Activated CD4-positive, alpha-beta T cell treated with anti-CD3 and anti-CD28 coated beads for 36 hours (primary cell): ENCODE data around the gene CYS1. TPM values are rescaled to one million over a fixed set of nuclear protein-coding genes. Genes with fewer than 3 reads are reported as not detected.

Source experiments
- ATAC-seq: fragments of 200-7000 bp; cut with Tn5 transposase; one replicate; pipeline ENCODE4 v1.10.0; 2021; ENCODE audit warnings: mild to moderate bottlenecking, moderate library complexity
- CTCF ChIA-PET: fragments of 350-600 bp; sonication (Branson Sonifier 250); formaldehyde crosslinking; loops from one replicate; lab custom pipeline; 2021; ENCODE audit warnings: antibody characterized with exemption; lab: Charles Lee
- POLR2A ChIA-PET: fragments of 350-600 bp; sonication (Branson Sonifier 250); formaldehyde crosslinking; loops from one replicate; lab custom pipeline; 2021; ENCODE audit warnings: antibody characterized with exemption, inconsistent platforms; lab: Charles Lee
- DNase-seq: peaks from one replicate; pipeline ENCODE4 v3.0.0-alpha.2; 2020
- H3K27ac Mint-ChIP-seq: one replicate; pipeline ENCODE4 v1.8.0; 2021; ENCODE audit warnings: mixed read lengths
- H3K27me3 Mint-ChIP-seq: one replicate; pipeline ENCODE4 v1.8.0; 2021; ENCODE audit warnings: mixed read lengths
- H3K36me3 Mint-ChIP-seq: one replicate; pipeline ENCODE4 v1.8.0; 2021; ENCODE audit warnings: low read depth, mixed read lengths
- H3K4me1 Mint-ChIP-seq: one replicate; pipeline ENCODE4 v1.8.0; 2021; ENCODE audit warnings: mixed read lengths
- H3K4me3 Mint-ChIP-seq: one replicate; pipeline ENCODE4 v1.8.0; 2021; ENCODE audit warnings: mild to moderate bottlenecking, moderate library complexity, mixed read lengths
- H3K9me3 Mint-ChIP-seq: one replicate; pipeline ENCODE4 v1.8.0; 2021; ENCODE audit warnings: low read depth, mixed read lengths
- intact Hi-C, 2 experiments: fragments of 100-400 bp; cut with DNase I in 1 of 2; cut with micrococcal nuclease in 1 of 2; formaldehyde crosslinking; loops; one replicate each; pipeline versions ENCODE4 v1.14.2 to v1.15.1; 2022 to 2024; cut with DNase I, micrococcal nuclease
- total RNA-seq, 2 experiments: library from RNA; stranded (reverse); gene quantifications; one replicate each; pipeline ENCODE4 v1.2.3, GENCODE V29; 2021

CYS1 gene
- total RNA-seq, 2 experiments from 2014 or later, result not detected

- peak; percentile 97 for ATAC-seq
- peak; percentile 86 for DNase-seq
- H3K27me3 Mint-ChIP-seq, result peaks cover 38% of the 10 kb centered on the region
- no peak overlapping the region for H3K27ac Mint-ChIP-seq
- no peaks in the 10 kb centered on the region for H3K4me1 Mint-ChIP-seq
- no peak overlapping the region for H3K4me3 Mint-ChIP-seq
- ChIA-PET POLR2A (interaction anchor here (0.6 to 1.7 kb wide), 4 partner anchors 20 to 362 kb away, joined by 3 to 9 read pairs (median 4); no protein-coding TSS in a partner anchor), CTCF (interaction anchor here (0.6 to 10.2 kb wide), 48 partner anchors 8 to 568 kb away, joined by 3 to 142 read pairs (median 4); partner anchors contain the start of gene TAF1B)
- peaks cover 4% of the 10 kb centered on the region for H3K9me3 Mint-ChIP-seq
- intact Hi-C loops, result loop anchor here (1.0 to 5.0 kb wide), 6 partner anchors 24 to 596 kb away; no protein-coding TSS in a partner anchor
- no peaks in the 10 kb centered on the region for H3K36me3 Mint-ChIP-seq
These were observed 7.3 kb downstream of the CYS1 start for GRCh38 chr2:10072656-10073480.

- no peak overlapping the region for H3K27ac Mint-ChIP-seq
These were observed 8.6 kb downstream of the CYS1 start for GRCh38 chr2:10071595-10071994.

GRCh38 chr2:10071176-10071575, 9.0 kb downstream of the CYS1 start:
- Mint-ChIP-seq H3K4me3 (no peak overlapping the region), H3K27me3 (peaks cover 22% of the 10 kb centered on the region), H3K36me3 (no peaks in the 10 kb centered on the region), H3K4me1 (no peaks in the 10 kb centered on the region), H3K9me3 (peaks cover 6% of the 10 kb centered on the region), H3K27ac (no peak overlapping the region)
- ChIA-PET CTCF (interaction anchor here (0.6 to 10.2 kb wide), 13 partner anchors 8 to 679 kb away, joined by 3 to 142 read pairs (median 8); no protein-coding TSS in a partner anchor), POLR2A (interaction anchor here (0.6 kb wide), 1 partner anchor 374 kb away, joined by 3 read pairs; no protein-coding TSS in a partner anchor)
- intact Hi-C loops, result loop anchor here in 1 of 2 experiments (5.0 kb wide), 1 partner anchor 46 kb away; no protein-coding TSS in a partner anchor
- ATAC-seq (no peak), DNase-seq (no peak)

More at GRCh38 chr2:10071595-10071994, 8.6 kb downstream of the CYS1 start:
- CTCF ChIA-PET, result interaction anchor here (0.6 to 10.2 kb wide), 20 partner anchors 10 to 679 kb away, joined by 3 to 142 read pairs (median 6); no protein-coding TSS in a partner anchor
- POLR2A ChIA-PET, result no interaction called here
- no peak for ATAC-seq
- no peaks in the 10 kb centered on the region for H3K36me3 Mint-ChIP-seq
- peaks cover 26% of the 10 kb centered on the region for H3K27me3 Mint-ChIP-seq
- H3K9me3 Mint-ChIP-seq, result peaks cover 6% of the 10 kb centered on the region
- no peak overlapping the region for H3K4me3 Mint-ChIP-seq
- intact Hi-C loops, result loop anchor here in 1 of 2 experiments (5.0 kb wide), 1 partner anchor 46 kb away; no protein-coding TSS in a partner anchor
- no peaks in the 10 kb centered on the region for H3K4me1 Mint-ChIP-seq
- DNase-seq, result no peak

- H3K36me3 Mint-ChIP-seq, result no peaks in the 10 kb centered on the region
- H3K9me3 Mint-ChIP-seq, result peaks cover 6% of the 10 kb centered on the region
- POLR2A ChIA-PET, result no interaction called here
These were observed 12.3 kb downstream of the CYS1 start for GRCh38 chr2:10067881-10068280.

GRCh38 chr2:10067330-10067729, 12.9 kb downstream of the CYS1 start:
- CTCF ChIA-PET, result interaction anchor here (0.7 to 3.4 kb wide), 5 partner anchors 10 to 74 kb away, joined by 3 to 18 read pairs (median 4); no protein-coding TSS in a partner anchor
- H3K27ac Mint-ChIP-seq, result no peak overlapping the region

More at GRCh38 chr2:10067881-10068280, 12.3 kb downstream of the CYS1 start:
- ATAC-seq (no peak), DNase-seq (no peak)
- Mint-ChIP-seq H3K27me3 (peaks cover 3% of the 10 kb centered on the region), H3K4me3 (no peak overlapping the region), H3K4me1 (no peaks in the 10 kb centered on the region), H3K27ac (no peak overlapping the region)
- CTCF ChIA-PET, result interaction anchor here (0.6 to 10.2 kb wide), 7 partner anchors 8 to 537 kb away, joined by 3 to 142 read pairs (median 3); no protein-coding TSS in a partner anchor
- intact Hi-C loops, result no loop called here

GRCh38 chr2:10065773-10066055, 14.5 kb downstream of the CYS1 start:
- Mint-ChIP-seq H3K36me3 (no peaks in the 10 kb centered on the region), H3K4me3 (no peak overlapping the region), H3K27ac (no peak overlapping the region), H3K4me1 (no peaks in the 10 kb centered on the region), H3K9me3 (peaks cover 6% of the 10 kb centered on the region), H3K27me3 (no peaks in the 10 kb centered on the region)
- ChIA-PET POLR2A (no interaction called here), CTCF (interaction anchor here (0.7 to 2.0 kb wide), 6 partner anchors 8 to 279 kb away, joined by 4 to 6 read pairs (median 4); no protein-coding TSS in a partner anchor)
- no peak for DNase-seq
- no peak for ATAC-seq
- intact Hi-C loops, result no loop called here

More at GRCh38 chr2:10067330-10067729, 12.9 kb downstream of the CYS1 start:
- Mint-ChIP-seq H3K27me3 (no peaks in the 10 kb centered on the region), H3K4me3 (no peak overlapping the region), H3K4me1 (no peaks in the 10 kb centered on the region), H3K9me3 (peaks cover 6% of the 10 kb centered on the region), H3K36me3 (no peaks in the 10 kb centered on the region)
- DNase-seq (no peak), ATAC-seq (no peak)
- POLR2A ChIA-PET, result no interaction called here
- intact Hi-C loops, result no loop called here

GRCh38 chr2:10064932-10065772, 15.1 kb downstream of the CYS1 start:
- Mint-ChIP-seq H3K27ac (no peak overlapping the region), H3K36me3 (no peaks in the 10 kb centered on the region)

GRCh38 chr2:10063566-10063965, 16.6 kb downstream of the CYS1 start:
- intact Hi-C loops, result no loop called here
- no peaks in the 10 kb centered on the region for H3K36me3 Mint-ChIP-seq
- ATAC-seq (no peak), DNase-seq (no peak)
- H3K4me1 Mint-ChIP-seq, result no peaks in the 10 kb centered on the region
- H3K27me3 Mint-ChIP-seq, result no peaks in the 10 kb centered on the region
- H3K4me3 Mint-ChIP-seq, result no peak overlapping the region
- POLR2A ChIA-PET, result no interaction called here
- H3K27ac Mint-ChIP-seq, result no peak overlapping the region
- CTCF ChIA-PET, result interaction anchor here (0.6 to 0.7 kb wide), 2 partner anchors 9 to 345 kb away, joined by 3 to 4 read pairs; no protein-coding TSS in a partner anchor
- H3K9me3 Mint-ChIP-seq, result peaks cover 6% of the 10 kb centered on the region

More at GRCh38 chr2:10064932-10065772, 15.1 kb downstream of the CYS1 start:
- no peak for DNase-seq
- POLR2A ChIA-PET, result no interaction called here
- no peak for ATAC-seq
- intact Hi-C loops, result no loop called here
- H3K27me3 Mint-ChIP-seq, result no peaks in the 10 kb centered on the region
- CTCF ChIA-PET, result interaction anchor here (0.7 to 2.0 kb wide), 6 partner anchors 9 to 430 kb away, joined by 3 to 6 read pairs (median 4); no protein-coding TSS in a partner anchor
- H3K9me3 Mint-ChIP-seq, result peaks cover 6% of the 10 kb centered on the region
- no peak overlapping the region for H3K4me3 Mint-ChIP-seq
- no peaks in the 10 kb centered on the region for H3K4me1 Mint-ChIP-seq

- no peaks in the 10 kb centered on the region for H3K27me3 Mint-ChIP-seq
- CTCF ChIA-PET, result no interaction called here
- H3K36me3 Mint-ChIP-seq, result no peaks in the 10 kb centered on the region
- H3K9me3 Mint-ChIP-seq, result peaks cover 3% of the 10 kb centered on the region
- POLR2A ChIA-PET, result no interaction called here
- intact Hi-C loops, result no loop called here
- ATAC-seq, result no peak
- no peak overlapping the region for H3K27ac Mint-ChIP-seq
- no peak overlapping the region for H3K4me3 Mint-ChIP-seq
- H3K4me1 Mint-ChIP-seq, result no peaks in the 10 kb centered on the region
- DNase-seq, result no peak
These were observed 17.3 kb downstream of the CYS1 start for GRCh38 chr2:10062931-10063365.

GRCh38 chr2:10061221-10061925, 18.8 kb downstream of the CYS1 start:
- Mint-ChIP-seq H3K36me3 (no peaks in the 10 kb centered on the region), H3K27me3 (peaks cover 2% of the 10 kb centered on the region), H3K4me3 (no peak overlapping the region), H3K4me1 (peaks cover 5% of the 10 kb centered on the region), H3K27ac (no peak overlapping the region), H3K9me3 (no peaks in the 10 kb centered on the region)
- ChIA-PET CTCF (interaction anchor here (1.0 to 1.8 kb wide), 3 partner anchors 9 to 77 kb away, joined by 3 to 12 read pairs (median 3); no protein-coding TSS in a partner anchor), POLR2A (no interaction called here)
- ATAC-seq, result no peak
- intact Hi-C loops, result no loop called here
- DNase-seq, result no peak
